GM19468 (cell line): Measurements from ENCODE around the gene RARRES1.

Experiments
- ATAC-seq: cut with Tn5 transposase; IDR thresholded peaks from one replicate; pipeline ENCODE4 v1.9.1; 2021; ENCODE audit warnings: mild to moderate bottlenecking, moderate library complexity, moderate number of reproducible peaks; ENCODE audit not compliant: unreplicated experiment; ENCODE audit errors: extremely low read depth

RARRES1 gene

GRCh38 chr3:158731938-158732855, at the start of gene RARRES1:
TSS of gene RARRES1 (minus strand) at chr3:158732457. CDS start at chr3:158732415, 42 bp downstream.
- ATAC-seq = peak; percentile 58

- ATAC-seq = no peak
Observed at GRCh38 chr3:158781849-158782248, 49.6 kb upstream of the RARRES1 start.

GRCh38 chr3:158781191-158781590, 48.9 kb upstream of the RARRES1 start:
- ATAC-seq = no peak

- no peak for ATAC-seq
Observed at GRCh38 chr3:158780766-158781165, 48.5 kb upstream of the RARRES1 start.

- no peak for ATAC-seq
Observed at GRCh38 chr3:158777161-158777873, 45.1 kb upstream of the RARRES1 start.

GRCh38 chr3:158776531-158776930, 44.3 kb upstream of the RARRES1 start:
- ATAC-seq = no peak

- no peak for ATAC-seq
Observed at GRCh38 chr3:158775426-158776410, 43.5 kb upstream of the RARRES1 start.

- ATAC-seq = no peak
Observed at GRCh38 chr3:158774965-158775364, 42.7 kb upstream of the RARRES1 start.

- ATAC-seq = no peak
Observed at GRCh38 chr3:158773845-158774830, 41.9 kb upstream of the RARRES1 start.

- no peak for ATAC-seq
Observed at GRCh38 chr3:158773166-158773565, 40.9 kb upstream of the RARRES1 start.

- no peak for ATAC-seq
Observed at GRCh38 chr3:158771982-158772381, 39.7 kb upstream of the RARRES1 start.

- no peak for ATAC-seq
Observed at GRCh38 chr3:158771577-158771976, 39.3 kb upstream of the RARRES1 start.

GRCh38 chr3:158770741-158771350, 38.6 kb upstream of the RARRES1 start:
- ATAC-seq = no peak

- ATAC-seq = no peak
Observed at GRCh38 chr3:158769952-158770740, 37.9 kb upstream of the RARRES1 start.

GRCh38 chr3:158769549-158769948, 37.3 kb upstream of the RARRES1 start:
- no peak for ATAC-seq

- no peak for ATAC-seq
Observed at GRCh38 chr3:158768881-158769543, 36.8 kb upstream of the RARRES1 start.

GRCh38 chr3:158768361-158768787, 36.1 kb upstream of the RARRES1 start:
- no peak for ATAC-seq
